H1 (cell line): Measurements from ENCODE around the gene NUP50.

ENCODE experiments used
- ASH2L ChIP-seq: fragments of 200-600, 300-600 bp; sonication (generic); IDR thresholded peaks from one replicate; pipeline ENCODE4 v1.7.1; 2017; ENCODE audit warnings: low read length
- EP300 ChIP-seq, 2 experiments: IDR thresholded peaks; 1 replicate in 1 of 2; 2 replicates in 1 of 2; pipeline ENCODE4 v1.6.1; 2011 to 2012; ENCODE audit warnings: low read depth in 2 of 2, low read length in 2 of 2, mild to moderate bottlenecking in 2 of 2, borderline replicate concordance in 1 of 2, inconsistent platforms in 1 of 2, moderate library complexity in 1 of 2
- EZH2 ChIP-seq: fragments of 200-600 bp; sonication (generic); IDR thresholded peaks from 2 replicates; pipeline ENCODE4 v1.7.1; 2012; ENCODE audit warnings: low read depth, mild to moderate bottlenecking, moderate library complexity, low read length, inconsistent platforms; ENCODE audit not compliant: severe bottlenecking
- GTF2F1 ChIP-seq: IDR thresholded peaks from 2 replicates; pipeline ENCODE4 v1.6.1; 2012; ENCODE audit warnings: low read depth, low read length, improper control_type of control experiment, borderline replicate concordance
- MAFK ChIP-seq: IDR thresholded peaks from 2 replicates; pipeline ENCODE4 v1.6.1; 2012; ENCODE audit warnings: low read depth, mild to moderate bottlenecking, improper control_type of control experiment, low read length
- NANOG ChIP-seq: IDR thresholded peaks from 2 replicates; pipeline ENCODE4 v1.6.1; 2011; ENCODE audit warnings: low read length, low read depth, mild to moderate bottlenecking, inconsistent platforms; ENCODE audit not compliant: insufficient read depth, poor library complexity, severe bottlenecking
- POLR2A ChIP-seq, 2 experiments: IDR thresholded peaks; 1 replicate in 1 of 2; 2 replicates in 1 of 2; pipeline ENCODE4 v1.6.1; 2011; ENCODE audit warnings: low read depth in 2 of 2, low read length in 2 of 2, mild to moderate bottlenecking in 2 of 2; ENCODE audit errors: control extremely low read depth in 1 of 2
- POLR2AphosphoS5 ChIP-seq: IDR thresholded peaks from 2 replicates; pipeline ENCODE4 v1.6.1; 2011; ENCODE audit warnings: low read depth, low read length
- SIN3A ChIP-seq, 2 experiments: IDR thresholded peaks in 1 of 2; conservative IDR thresholded peaks in 1 of 2; 2 replicates each; pipeline ENCODE4 v1.6.1; 2011 to 2012; ENCODE audit warnings: low read length in 2 of 2, improper control_type of control experiment in 1 of 2, low read depth in 1 of 2, mild to moderate bottlenecking in 1 of 2
- SP4 ChIP-seq: IDR thresholded peaks from 2 replicates; pipeline ENCODE4 v1.6.1; 2012; ENCODE audit warnings: low read length, inconsistent platforms
- TAF1 ChIP-seq: IDR thresholded peaks from 2 replicates; pipeline ENCODE4 v1.6.1; 2011; ENCODE audit warnings: mild to moderate bottlenecking, low read depth, low read length
- ZNF274 ChIP-seq: IDR thresholded peaks from 2 replicates; pipeline ENCODE4 v1.7.0; 2012; ENCODE audit warnings: low read length, borderline replicate concordance; ENCODE audit errors: extremely low read depth
- TF ChIP-seq, protein P1 (sequence below), 3 experiments: IDR thresholded peaks; 1 replicate in 2 of 3; 2 replicates in 1 of 3; pipeline versions ENCODE4 v1.5.1 to v1.6.1; 2011; ENCODE audit warnings: low read length in 3 of 3, mild to moderate bottlenecking in 3 of 3, inconsistent platforms in 2 of 3, low read depth in 1 of 3, moderate library complexity in 1 of 3; ENCODE audit not compliant: insufficient read depth in 1 of 3; ENCODE audit errors: control extremely low read depth in 1 of 3
- TF ChIP-seq, protein P2 (sequence below): IDR thresholded peaks from 2 replicates; pipeline ENCODE4 v1.6.1; 2011; ENCODE audit warnings: low read length, improper control_type of control experiment

DNA sequence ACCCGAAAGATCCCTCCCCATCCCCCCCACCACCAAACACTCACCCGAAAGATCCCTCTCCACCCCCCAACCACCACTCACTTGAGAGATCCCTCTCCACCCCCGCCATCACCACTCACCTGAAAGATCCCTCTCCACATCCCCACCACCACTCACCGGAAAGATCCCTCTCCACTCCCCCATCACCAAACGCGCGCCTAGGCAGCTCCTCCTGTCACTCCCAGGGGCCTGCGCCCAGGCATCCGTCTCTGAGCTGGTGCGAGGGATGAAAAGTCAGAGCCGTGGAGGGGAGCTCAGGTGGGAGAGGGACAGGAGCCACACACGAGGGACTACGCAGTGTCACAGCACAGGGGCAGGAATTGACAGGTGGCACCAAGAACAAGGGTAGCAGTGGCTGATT is 65.5 kb downstream of the NUP50 start:
- TF ChIP-seq EP300 (IDR thresholded peaks at IDR 0.05; ENCODE audit: borderline replicate concordance in 1 of 2, low read depth in 2 of 2, low read length in 2 of 2) (no peak), EZH2 (no peak), ZNF274 (no peak), POLR2AphosphoS5 (no peak), SP4 (no peak), NANOG (no peak), POLR2A (IDR thresholded peaks at IDR 0.05; ENCODE audit: control extremely low read depth in 1 of 2, low read depth in 2 of 2, low read length in 2 of 2) (no peak), ASH2L (no peak), MAFK (no peak), SIN3A (conservative IDR thresholded peaks at IDR 0.05 in 1 of 2, IDR thresholded peaks at IDR 0.05 in 1 of 2; ENCODE audit: low read depth in 1 of 2, low read length in 2 of 2) (no peak), GTF2F1 (no peak), TAF1 (no peak)
- TF ChIP-seq, protein P1, sequence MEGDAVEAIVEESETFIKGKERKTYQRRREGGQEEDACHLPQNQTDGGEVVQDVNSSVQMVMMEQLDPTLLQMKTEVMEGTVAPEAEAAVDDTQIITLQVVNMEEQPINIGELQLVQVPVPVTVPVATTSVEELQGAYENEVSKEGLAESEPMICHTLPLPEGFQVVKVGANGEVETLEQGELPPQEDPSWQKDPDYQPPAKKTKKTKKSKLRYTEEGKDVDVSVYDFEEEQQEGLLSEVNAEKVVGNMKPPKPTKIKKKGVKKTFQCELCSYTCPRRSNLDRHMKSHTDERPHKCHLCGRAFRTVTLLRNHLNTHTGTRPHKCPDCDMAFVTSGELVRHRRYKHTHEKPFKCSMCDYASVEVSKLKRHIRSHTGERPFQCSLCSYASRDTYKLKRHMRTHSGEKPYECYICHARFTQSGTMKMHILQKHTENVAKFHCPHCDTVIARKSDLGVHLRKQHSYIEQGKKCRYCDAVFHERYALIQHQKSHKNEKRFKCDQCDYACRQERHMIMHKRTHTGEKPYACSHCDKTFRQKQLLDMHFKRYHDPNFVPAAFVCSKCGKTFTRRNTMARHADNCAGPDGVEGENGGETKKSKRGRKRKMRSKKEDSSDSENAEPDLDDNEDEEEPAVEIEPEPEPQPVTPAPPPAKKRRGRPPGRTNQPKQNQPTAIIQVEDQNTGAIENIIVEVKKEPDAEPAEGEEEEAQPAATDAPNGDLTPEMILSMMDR (IDR thresholded peaks at IDR 0.05; ENCODE audit: control extremely low read depth in 1 of 3, insufficient read depth in 1 of 3, low read depth in 1 of 3, low read length in 3 of 3): no peak
- TF ChIP-seq, protein P2, sequence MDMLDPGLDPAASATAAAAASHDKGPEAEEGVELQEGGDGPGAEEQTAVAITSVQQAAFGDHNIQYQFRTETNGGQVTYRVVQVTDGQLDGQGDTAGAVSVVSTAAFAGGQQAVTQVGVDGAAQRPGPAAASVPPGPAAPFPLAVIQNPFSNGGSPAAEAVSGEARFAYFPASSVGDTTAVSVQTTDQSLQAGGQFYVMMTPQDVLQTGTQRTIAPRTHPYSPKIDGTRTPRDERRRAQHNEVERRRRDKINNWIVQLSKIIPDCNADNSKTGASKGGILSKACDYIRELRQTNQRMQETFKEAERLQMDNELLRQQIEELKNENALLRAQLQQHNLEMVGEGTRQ: no peak
